K562 (cell line): ENCODE measurements around the gene ARRB2. TPM values are rescaled to one million over a fixed set of nuclear protein-coding genes. Genes with fewer than 3 reads are reported as not detected.

ENCODE experiments used
- ARID2 ChIP-seq: fragments of 450-650 bp; IDR thresholded peaks from 2 replicates; pipeline ENCODE4 v1.6.1; 2017; ENCODE audit warnings: antibody characterized with exemption, mild to moderate bottlenecking
- ATF3 ChIP-seq, 2 experiments: fragments of 450-650 bp in 1 of 2; sonication (generic) in 1 of 2; formaldehyde crosslinking in 1 of 2; IDR thresholded peaks in 1 of 2; conservative IDR thresholded peaks in 1 of 2; 2 replicates each; pipeline versions ENCODE4 v1.6.1 to v1.8.1; 2016 to 2023; ENCODE audit warnings: mild to moderate bottlenecking in 2 of 2, moderate library complexity in 2 of 2, inconsistent platforms in 1 of 2, missing genetic modification reagents in 1 of 2
- CBFA2T3 ChIP-seq: fragments of 450-650 bp; IDR thresholded peaks from 2 replicates; pipeline ENCODE4 v1.6.1; 2017
- CEBPB ChIP-seq: fragments of 450-650 bp; IDR thresholded peaks from 2 replicates; pipeline ENCODE4 v1.6.1; 2016; ENCODE audit warnings: missing genetic modification characterization, missing compliant biosample characterization
- ELF4 ChIP-seq: fragments of 450-650 bp; formaldehyde crosslinking; IDR thresholded peaks from 2 replicates; pipeline ENCODE4 v1.4.0; 2022; ENCODE audit warnings: missing genetic modification characterization
- ETV1 ChIP-seq: fragments of 450-650 bp; conservative IDR thresholded peaks from 2 replicates; pipeline ENCODE4 v1.6.1; 2016; ENCODE audit warnings: missing genetic modification characterization, control low read depth, low read depth, missing compliant biosample characterization
- ETV6 ChIP-seq, 3 experiments: fragments of 150-350 bp in 1 of 3; sonication (generic) in 1 of 3; formaldehyde crosslinking in 1 of 3; IDR thresholded peaks; 2 replicates each; pipeline versions ENCODE4 v1.6.1 to v1.8.0; 2014 to 2022; ENCODE audit warnings: borderline replicate concordance in 2 of 3, low read depth in 2 of 3, antibody characterized with exemption in 1 of 3, low read length in 1 of 3, mild to moderate bottlenecking in 1 of 3, missing genetic modification reagents in 1 of 3
- FOXK2 ChIP-seq, 2 experiments: fragments of 450-650 bp; IDR thresholded peaks in 1 of 2; conservative IDR thresholded peaks in 1 of 2; 2 replicates each; pipeline ENCODE4 v1.6.1; 2016; ENCODE audit warnings: low read depth in 2 of 2, mild to moderate bottlenecking in 1 of 2
- GABPA ChIP-seq: fragments of 200-800 bp; sonication (Bioruptor generic); conservative IDR thresholded peaks from 2 replicates; pipeline ENCODE4 v1.6.1; 2016; ENCODE audit warnings: low read depth, missing genetic modification characterization, missing compliant biosample characterization
- JUNB ChIP-seq: fragments of 450-650 bp; formaldehyde crosslinking; conservative IDR thresholded peaks from 2 replicates; pipeline ENCODE4 v1.4.0; 2020; ENCODE audit warnings: mild to moderate bottlenecking
- KLF1 ChIP-seq: fragments of 450-650 bp; IDR thresholded peaks from 2 replicates; pipeline ENCODE4 v1.6.1; 2016; ENCODE audit warnings: missing genetic modification characterization, missing compliant biosample characterization
- LEF1 ChIP-seq: fragments of 450-650 bp; IDR thresholded peaks from 2 replicates; pipeline ENCODE4 v1.6.1; 2016; ENCODE audit warnings: mild to moderate bottlenecking
- MCM5 ChIP-seq: fragments of 450-650 bp; IDR thresholded peaks from 2 replicates; pipeline ENCODE4 v1.6.1; 2016; ENCODE audit warnings: low read depth
- MEIS2 ChIP-seq: fragments of 450-650 bp; IDR thresholded peaks from 2 replicates; pipeline ENCODE4 v1.6.1; 2014; ENCODE audit warnings: mild to moderate bottlenecking; ENCODE audit not compliant: partially characterized antibody
- NFE2 ChIP-seq: IDR thresholded peaks from 2 replicates; pipeline ENCODE4 v1.6.1; 2014; ENCODE audit warnings: antibody characterized with exemption, low read depth
- SAFB2 ChIP-seq: fragments of 200-400 bp; formaldehyde crosslinking; IDR thresholded peaks from 2 replicates; pipeline ENCODE4 v1.6.1; 2018; ENCODE audit warnings: borderline replicate concordance, low read length, low read depth, moderate library complexity; ENCODE audit not compliant: severe bottlenecking
- SIN3A ChIP-seq, 2 experiments: fragments of 150-350 bp in 1 of 2; IDR thresholded peaks; 2 replicates each; pipeline ENCODE4 v1.6.1; 2011 to 2016; ENCODE audit warnings: borderline replicate concordance in 2 of 2, low read depth in 2 of 2, low read length in 2 of 2, mild to moderate bottlenecking in 2 of 2, moderate library complexity in 2 of 2; ENCODE audit not compliant: control insufficient read depth in 1 of 2
- SMARCA4 ChIP-seq: fragments of 450-650 bp; IDR thresholded peaks from 2 replicates; pipeline ENCODE4 v1.6.1; 2016
- SP1 ChIP-seq: sonication (generic); formaldehyde crosslinking; IDR thresholded peaks from 2 replicates; pipeline ENCODE4 v1.8.1; 2022; ENCODE audit warnings: mild to moderate bottlenecking, missing genetic modification reagents
- SREBF2 ChIP-seq: sonication (generic); formaldehyde crosslinking; IDR thresholded peaks from 2 replicates; pipeline ENCODE4 v1.4.0; 2020; ENCODE audit warnings: mild to moderate bottlenecking, missing genetic modification reagents
- YY1 ChIP-seq, 3 experiments: IDR thresholded peaks; 2 replicates each; pipeline ENCODE4 v1.6.1; 2011; ENCODE audit warnings: low read length in 2 of 3, mild to moderate bottlenecking in 2 of 3, moderate library complexity in 2 of 3, borderline replicate concordance in 1 of 3, control low read depth in 1 of 3, low read depth in 1 of 3; ENCODE audit not compliant: insufficient read depth in 3 of 3, insufficient replicate concordance in 2 of 3, control insufficient read depth in 1 of 3, insufficient read length in 1 of 3; ENCODE audit errors: extremely low read depth in 1 of 3
- ZC3H11A ChIP-seq: IDR thresholded peaks from 2 replicates; pipeline ENCODE4 v1.6.1; 2012; ENCODE audit warnings: low read depth, low read length, improper control_type of control experiment
- ZEB2 ChIP-seq: fragments of 450-650 bp; IDR thresholded peaks from 2 replicates; pipeline ENCODE4 v1.6.1; 2016
- polyA plus RNA-seq, 8 experiments: library from polyadenylated mRNA; depleted of rRNA in 4 of 8; stranded (reverse) in 5 of 8; unstranded in 3 of 8; fragments of >200 nt; fragmentation: Nextera tagmentation in 2 of 8; fragmentation: Illumina TruSeq in 1 of 8; extraction: Ambion mirVana in 2 of 8; extraction: Trizol in 1 of 8; gene quantifications; 2 replicates each; pipeline versions ENCODE4 v1.2.1 to v1.2.3, GENCODE V29; 2011 to 2014; ENCODE audit warnings: inconsistent platforms in 1 of 8, missing spikeins in 1 of 8
- total RNA-seq, 7 experiments: library from RNA; depleted of rRNA in 6 of 7; stranded (reverse); fragments of >200 nt in 6 of 7; fragmentation: Illumina TruSeq in 2 of 7; extraction: Trizol in 2 of 7; gene quantifications; 2 replicates each; pipeline versions ENCODE4 v1.2.1 to v1.2.3, GENCODE V29; 2011 to 2021; ENCODE audit warnings: low replicate concordance in 1 of 7

ARRB2 gene
- total and polyA plus RNA-seq, 9 of the 15 experiments (the other 6 are each of a cell fraction or from before 2014, with no cell fraction given): 0.79 to 15.3 (median 8.8) TPM

GRCh38 chr17:4735876-4736651 lies 25.6 kb downstream of the ARRB2 start (continued):
- TF ChIP-seq CBFA2T3 (peak; percentile 18; the same call in 1 of the 2 replicates), ETV1 (tag) (peak; percentile 66), SIN3A (IDR thresholded peaks at IDR 0.05; ENCODE audit: borderline replicate concordance in 2 of 2, control insufficient read depth in 1 of 2, low read depth in 2 of 2, low read length in 2 of 2) (peak in 1 of 2 experiments; percentile 20; a peak in 1 of 4 replicates), LEF1 (no peak), KLF1 (no peak), SMARCA4 (0 out of 2 replicates have a peak, but pooled peaks have one; percentile 36), ATF3 (IDR thresholded peaks at IDR 0.05) (peak; percentile 29; the same call in 1 of the 2 replicates), ATF3 (CRISPR knock-in tag; conservative IDR thresholded peaks at IDR 0.05) (no peak), CEBPB (peak; percentile 35; the same call in 1 of the 2 replicates), JUNB (no peak), ZEB2 (0 out of 2 replicates have a peak, but pooled peaks have one; percentile 24), ELF4 (CRISPR knock-in tag) (no peak), NFE2 (peak; percentile 33; the same call in 1 of the 2 replicates), SP1 (CRISPR knock-in tag) (no peak), SREBF2 (CRISPR knock-in tag) (no peak), YY1 (IDR thresholded peaks at IDR 0.05; ENCODE audit: borderline replicate concordance in 1 of 3, control insufficient read depth in 1 of 3, extremely low read depth in 1 of 3, insufficient read depth in 3 of 3, insufficient read length in 1 of 3, insufficient replicate concordance in 2 of 3, low read depth in 1 of 3, low read length in 2 of 3) (peak in 1 of 3 experiments; percentile 14), ETV6 (IDR thresholded peaks at IDR 0.05; ENCODE audit: borderline replicate concordance in 1 of 2, low read depth in 2 of 2, low read length in 1 of 2) (no peak; a peak in 1 of 4 replicates), ETV6 (CRISPR knock-in tag; IDR thresholded peaks at IDR 0.05; ENCODE audit: borderline replicate concordance) (no peak), FOXK2 (conservative IDR thresholded peaks at IDR 0.05 in 1 of 2, IDR thresholded peaks at IDR 0.05 in 1 of 2; ENCODE audit: low read depth in 2 of 2) (peak; percentile 38 to 46; a peak in 1 of 4 replicates), ZC3H11A (no peak), SAFB2 (no peak), MEIS2 (peak; percentile 42), GABPA (tag) (peak; percentile 27; the same call in 1 of the 2 replicates), MCM5 (no peak), ARID2 (no peak)
